Esophagus squamous epithelium (tissue), 4 donors: ENCODE results near the gene RHOV.

Experiments
- POLR2A ChIP-seq, 4 donors: fragments of 450-650 bp; IDR thresholded peaks; one replicate each; pipeline ENCODE4 v1.6.1; 2017; ENCODE audit warnings: antibody characterized with exemption in 4 of 4, mild to moderate bottlenecking in 4 of 4, moderate library complexity in 3 of 4
- TF ChIP-seq, protein P1 (sequence below), 6 experiments: fragments of 450-650 bp in 4 of 6; fragments of 200-600 bp in 2 of 6; sonication (generic) in 2 of 6; IDR thresholded peaks; one replicate each; pipeline ENCODE4 v1.5.1; 2016 to 2019; ENCODE audit warnings: antibody characterized with exemption in 6 of 6, mild to moderate bottlenecking in 4 of 6, moderate library complexity in 4 of 6

DNA sequence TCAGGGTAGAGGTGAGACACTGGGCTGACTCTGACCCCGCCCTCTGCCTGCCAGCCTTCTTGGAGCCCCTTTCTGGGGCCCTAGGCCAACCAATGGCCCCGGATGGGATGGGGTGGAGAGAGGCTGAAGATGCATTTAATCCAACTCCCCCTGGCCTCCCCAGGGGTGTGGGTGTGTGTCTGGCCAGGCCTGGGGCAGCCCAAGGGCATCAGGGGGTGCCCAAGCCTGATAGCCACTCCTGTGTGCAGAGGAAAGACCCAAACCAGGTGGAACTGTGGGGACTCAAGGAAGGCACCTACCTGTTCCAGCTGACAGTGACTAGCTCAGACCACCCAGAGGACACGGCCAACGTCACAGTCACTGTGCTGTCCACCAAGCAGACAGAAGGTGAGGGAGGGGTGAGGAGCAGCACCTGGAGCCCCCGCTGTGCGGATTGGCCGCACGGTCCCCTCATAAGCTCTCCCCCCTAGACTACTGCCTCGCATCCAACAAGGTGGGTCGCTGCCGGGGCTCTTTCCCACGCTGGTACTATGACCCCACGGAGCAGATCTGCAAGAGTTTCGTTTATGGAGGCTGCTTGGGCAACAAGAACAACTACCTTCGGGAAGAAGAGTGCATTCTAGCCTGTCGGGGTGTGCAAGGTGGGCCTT is 20.7 kb downstream of the RHOV start:
- TF ChIP-seq POLR2A (IDR thresholded peaks at IDR 0.05) = no peak
- TF ChIP-seq, protein P1, sequence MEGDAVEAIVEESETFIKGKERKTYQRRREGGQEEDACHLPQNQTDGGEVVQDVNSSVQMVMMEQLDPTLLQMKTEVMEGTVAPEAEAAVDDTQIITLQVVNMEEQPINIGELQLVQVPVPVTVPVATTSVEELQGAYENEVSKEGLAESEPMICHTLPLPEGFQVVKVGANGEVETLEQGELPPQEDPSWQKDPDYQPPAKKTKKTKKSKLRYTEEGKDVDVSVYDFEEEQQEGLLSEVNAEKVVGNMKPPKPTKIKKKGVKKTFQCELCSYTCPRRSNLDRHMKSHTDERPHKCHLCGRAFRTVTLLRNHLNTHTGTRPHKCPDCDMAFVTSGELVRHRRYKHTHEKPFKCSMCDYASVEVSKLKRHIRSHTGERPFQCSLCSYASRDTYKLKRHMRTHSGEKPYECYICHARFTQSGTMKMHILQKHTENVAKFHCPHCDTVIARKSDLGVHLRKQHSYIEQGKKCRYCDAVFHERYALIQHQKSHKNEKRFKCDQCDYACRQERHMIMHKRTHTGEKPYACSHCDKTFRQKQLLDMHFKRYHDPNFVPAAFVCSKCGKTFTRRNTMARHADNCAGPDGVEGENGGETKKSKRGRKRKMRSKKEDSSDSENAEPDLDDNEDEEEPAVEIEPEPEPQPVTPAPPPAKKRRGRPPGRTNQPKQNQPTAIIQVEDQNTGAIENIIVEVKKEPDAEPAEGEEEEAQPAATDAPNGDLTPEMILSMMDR (IDR thresholded peaks at IDR 0.05) = no peak
